Left lung (tissue), 10 donors: ENCODE results near the gene HNRNPH1. TPM values are rescaled to one million over a fixed set of nuclear protein-coding genes. Genes with fewer than 3 reads are reported as not detected.

Experiments used
- ATAC-seq: fragments of 200-7000 bp; cut with Tn5 transposase; one replicate; pipeline ENCODE4 v1.9.1; 2020; ENCODE audit warnings: moderate library complexity
- DNase-seq, 4 donors: peaks; one replicate each; pipeline ENCODE4 v3.0.0-alpha.2; 2013 to 2020
- H3K27ac ChIP-seq, 2 donors: fragments of 200-600 bp; sonication (generic) in 1 of 2; one replicate each; pipeline versions ENCODE4 v1.5.0 to v1.8.0; 2020 to 2021
- H3K27me3 ChIP-seq, 2 donors: fragments of 200-600 bp; sonication (generic) in 1 of 2; one replicate each; pipeline versions ENCODE4 v1.5.0 to v1.8.0; 2020 to 2021
- H3K36me3 ChIP-seq, 2 donors: fragments of 200-600 bp; sonication (generic) in 1 of 2; one replicate each; pipeline versions ENCODE4 v1.5.0 to v1.8.0; 2020 to 2021
- H3K4me1 ChIP-seq, 2 donors: fragments of 200-600 bp; one replicate each; pipeline ENCODE4 v1.8.0; 2021
- H3K4me3 ChIP-seq, 2 donors: fragments of 200-600 bp; sonication (generic) in 1 of 2; one replicate each; pipeline versions ENCODE4 v1.5.0 to v1.8.0; 2020 to 2021; ENCODE audit warnings: mild to moderate bottlenecking in 1 of 2
- H3K9me3 ChIP-seq, 2 donors: fragments of 200-600 bp; sonication (generic) in 1 of 2; one replicate each; pipeline versions ENCODE4 v1.5.0 to v1.8.0; 2020 to 2021
- CTCF ChIP-seq, 2 donors: fragments of 200-600 bp; sonication (generic) in 1 of 2; IDR thresholded peaks; one replicate each; pipeline versions ENCODE4 v1.5.0 to v1.8.0; 2021; ENCODE audit warnings: antibody characterized with exemption in 2 of 2
- intact Hi-C, 2 donors: fragments of 100-400 bp; cut with DNase I; formaldehyde crosslinking; loops; one replicate each; pipeline versions ENCODE4 v1.11.2 to v1.14.2; 2022
- polyA plus RNA-seq, 6 donors: library from polyadenylated mRNA; unstranded; fragments of 120-200 nt; gene quantifications; one replicate each; pipeline ENCODE4 v1.2.1, GENCODE V29; 2013; ENCODE audit not compliant: insufficient read length in 6 of 6
- total RNA-seq, 2 donors: library from RNA; stranded (reverse); fragmentation: NEBNext Ultra II Directional; extraction: Animal tissue kit (Norgen Biotek cat#: 25700); gene quantifications; one replicate each; pipeline ENCODE4 v1.2.1, GENCODE V29; 2021
- donor health status: DM: no; HTN: yes; CAD: no.
- donor health status: DM: no; HTN: no; CAD: no.

Gene HNRNPH1
- total and polyA plus RNA-seq, 8 donors, result 404 to 2,002 (median 1,624) TPM

DNA sequence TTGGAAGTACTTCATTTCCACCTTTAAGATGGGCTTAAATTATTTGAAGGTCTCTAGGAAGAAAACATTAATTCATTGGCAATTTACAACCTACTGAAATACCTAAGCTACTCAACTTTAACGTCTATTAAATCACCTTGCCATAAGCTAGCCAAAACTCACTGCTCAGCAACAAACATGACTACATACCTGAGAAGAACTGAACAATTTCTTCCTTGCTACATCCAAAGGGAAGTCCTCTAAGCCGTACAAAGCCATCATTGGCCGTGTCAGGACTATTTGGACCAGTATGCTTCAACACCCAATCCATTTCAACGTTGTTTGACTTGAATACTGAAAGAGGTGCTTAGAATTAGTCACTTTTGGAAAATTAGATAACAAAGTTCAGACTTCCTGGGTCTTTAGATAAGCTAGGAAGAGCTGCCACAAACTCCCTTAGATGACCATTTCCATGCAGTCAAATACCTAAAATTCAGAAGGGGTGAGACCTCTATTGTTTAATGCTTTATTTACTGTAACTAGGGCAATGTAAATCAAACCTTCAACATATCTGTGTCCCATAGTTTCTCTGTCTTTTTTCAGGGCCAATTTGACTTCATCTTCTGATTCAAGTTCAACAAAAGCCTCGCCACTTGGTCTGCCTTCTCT lies 2.6 kb downstream of the HNRNPH1 start:
- H3K27me3 ChIP-seq, result no peaks in the 10 kb centered on the region
- TF ChIP-seq CTCF (IDR thresholded peaks at IDR 0.05), result no peak
- peaks cover 26 to 70% of the 10 kb centered on the region in 2 donors for H3K4me1 ChIP-seq
- ATAC-seq (no peak), DNase-seq (peak in 1 of 4 donors; percentile 4)
- peak overlapping the region; percentile 66 to 96 for H3K4me3 ChIP-seq
- H3K9me3 ChIP-seq, result no peaks in the 10 kb centered on the region
- intact Hi-C loops, result no loop called here
- H3K27ac ChIP-seq, result no peak overlapping the region
- peaks cover 0 to 60% of the 10 kb centered on the region in 2 donors for H3K36me3 ChIP-seq

DNA sequence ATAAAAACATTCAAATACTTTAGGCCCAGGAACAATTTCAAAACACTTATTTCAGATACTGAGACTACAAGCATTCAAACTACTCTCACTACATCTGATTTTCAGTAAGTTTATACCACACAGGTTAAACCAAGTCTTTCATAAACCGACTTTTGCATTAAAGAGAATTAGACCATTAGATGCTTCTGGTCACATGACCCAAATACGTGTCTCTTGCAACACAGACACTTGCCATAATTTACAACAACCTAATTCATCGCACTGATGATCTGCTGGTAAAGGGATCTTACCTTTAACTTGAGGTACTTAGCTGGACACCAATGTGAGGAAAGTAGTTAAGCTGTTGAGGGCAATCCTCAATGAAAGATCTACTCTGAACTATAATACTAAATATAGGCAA lies 3.2 kb downstream of the HNRNPH1 start:
- TF ChIP-seq CTCF (IDR thresholded peaks at IDR 0.05), result no peak
- no peaks in the 10 kb centered on the region for H3K9me3 ChIP-seq
- H3K27ac ChIP-seq, result peak overlapping the region in 1 of 2 donors; percentile 9
- no peak for ATAC-seq
- H3K4me3 ChIP-seq, result peak overlapping the region; percentile 66 to 96
- no peaks in the 10 kb centered on the region for H3K27me3 ChIP-seq
- intact Hi-C loops, result no loop called here
- peaks cover 26 to 75% of the 10 kb centered on the region in 2 donors for H3K4me1 ChIP-seq
- H3K36me3 ChIP-seq, result peaks cover 0 to 65% of the 10 kb centered on the region in 2 donors
- no peak for DNase-seq

- peaks cover 0 to 71% of the 10 kb centered on the region in 2 donors for H3K36me3 ChIP-seq
- peak overlapping the region in 1 of 2 donors; percentile 9 for H3K27ac ChIP-seq
- TF ChIP-seq CTCF (IDR thresholded peaks at IDR 0.05), result no peak
- intact Hi-C loops, result no loop called here
- peak overlapping the region; percentile 66 to 96 for H3K4me3 ChIP-seq
- H3K4me1 ChIP-seq, result peaks cover 25 to 79% of the 10 kb centered on the region in 2 donors
- H3K9me3 ChIP-seq, result no peaks in the 10 kb centered on the region
- ATAC-seq (no peak), DNase-seq (no peak)
- H3K27me3 ChIP-seq, result no peaks in the 10 kb centered on the region
These were observed 3.7 kb downstream of the HNRNPH1 start for GRCh38 chr5:179619776-179620175.

DNA sequence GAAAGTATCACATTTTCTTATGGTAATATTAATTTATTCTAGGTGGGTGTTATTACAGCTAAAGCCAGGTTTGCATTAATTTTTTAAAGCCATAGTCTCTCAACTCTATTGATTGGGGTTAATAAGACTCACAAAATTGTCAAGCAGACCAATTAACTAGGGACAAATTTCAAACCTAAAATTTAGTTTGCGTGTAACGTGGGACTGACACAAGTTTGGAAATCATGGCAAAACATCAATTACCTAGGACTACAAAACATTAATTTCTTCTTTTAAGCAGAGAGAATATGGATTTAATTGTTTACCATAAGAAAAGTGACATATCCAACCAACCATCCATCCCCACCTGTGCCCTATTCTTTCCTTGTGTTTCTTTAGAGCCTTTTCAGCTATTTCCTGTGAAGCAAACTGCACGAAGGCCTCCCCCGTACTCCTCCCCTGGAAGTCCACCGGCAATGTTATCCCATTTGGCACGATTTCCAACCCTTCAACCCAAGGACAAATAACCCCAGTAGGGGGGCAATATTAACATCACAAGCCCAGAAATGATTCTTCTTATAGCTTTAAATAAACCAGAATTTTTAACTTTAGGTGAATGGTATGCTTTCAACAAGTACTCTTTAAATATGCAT lies 4.4 kb downstream of the HNRNPH1 start:
- intact Hi-C loops, result no loop called here

More for the DNA sequence above, 4.4 kb downstream of the HNRNPH1 start:
- ATAC-seq (no peak), DNase-seq (peak in 1 of 4 donors; percentile 10)
- H3K4me3 ChIP-seq, result peak overlapping the region; percentile 66 to 96
- no peaks in the 10 kb centered on the region for H3K9me3 ChIP-seq
- no peak overlapping the region for H3K27ac ChIP-seq
- no peaks in the 10 kb centered on the region for H3K27me3 ChIP-seq
- TF ChIP-seq CTCF (IDR thresholded peaks at IDR 0.05), result no peak
- peaks cover 0 to 78% of the 10 kb centered on the region in 2 donors for H3K36me3 ChIP-seq
- H3K4me1 ChIP-seq, result peaks cover 24 to 72% of the 10 kb centered on the region in 2 donors
